VCaP (cell line): Measurements from ENCODE around the gene VWA5B1.
A peak's percentile ranks its signal among the peaks of the same experiment; 100 is the strongest.

ENCODE experiments used
- H3K27ac ChIP-seq: fragments of 450-650 bp; 2 replicates; pipeline ENCODE4 v1.5.1; 2017
- TF ChIP-seq, protein P1 (sequence below): fragments of 450-650 bp; conservative IDR thresholded peaks from 2 replicates; pipeline ENCODE4 v1.5.1; 2017; ENCODE audit warnings: mild to moderate bottlenecking, moderate library complexity

Gene VWA5B1

DNA sequence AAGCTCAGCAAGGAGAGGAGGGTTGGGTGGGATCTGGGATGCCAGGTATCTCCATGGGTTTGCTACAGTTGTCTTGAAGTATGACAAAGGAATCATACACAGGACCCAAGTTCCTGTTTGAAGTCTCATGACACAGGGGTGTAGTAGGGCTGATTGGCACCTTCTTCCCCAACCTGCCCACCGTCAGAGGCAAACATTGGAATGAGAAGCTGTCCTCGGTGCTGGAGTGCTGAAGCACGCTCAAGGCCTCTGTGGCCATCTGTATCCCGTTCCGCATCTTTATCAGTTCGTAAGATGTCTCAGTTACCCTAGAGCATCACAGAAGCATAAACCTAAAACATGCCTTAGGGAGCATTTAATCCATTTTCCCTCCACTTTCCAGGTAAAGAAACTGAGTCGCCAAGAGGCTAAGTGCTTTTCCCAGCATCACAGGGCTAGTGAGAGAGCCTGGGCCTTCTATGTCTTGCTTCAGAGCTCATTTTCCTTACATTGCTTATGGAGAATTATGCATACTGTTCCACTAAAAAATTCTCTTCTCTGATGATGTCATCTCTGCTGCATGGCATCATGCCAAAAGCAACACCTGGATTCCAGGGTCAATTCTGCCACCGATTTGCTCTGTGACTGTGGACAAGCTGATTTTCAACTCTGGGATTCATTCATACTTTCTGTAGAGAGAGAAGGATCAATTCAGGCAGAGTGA, 34.2 kb downstream of the VWA5B1 start:
- peak overlapping the region; percentile 69 for H3K27ac ChIP-seq
- TF ChIP-seq, protein P1, sequence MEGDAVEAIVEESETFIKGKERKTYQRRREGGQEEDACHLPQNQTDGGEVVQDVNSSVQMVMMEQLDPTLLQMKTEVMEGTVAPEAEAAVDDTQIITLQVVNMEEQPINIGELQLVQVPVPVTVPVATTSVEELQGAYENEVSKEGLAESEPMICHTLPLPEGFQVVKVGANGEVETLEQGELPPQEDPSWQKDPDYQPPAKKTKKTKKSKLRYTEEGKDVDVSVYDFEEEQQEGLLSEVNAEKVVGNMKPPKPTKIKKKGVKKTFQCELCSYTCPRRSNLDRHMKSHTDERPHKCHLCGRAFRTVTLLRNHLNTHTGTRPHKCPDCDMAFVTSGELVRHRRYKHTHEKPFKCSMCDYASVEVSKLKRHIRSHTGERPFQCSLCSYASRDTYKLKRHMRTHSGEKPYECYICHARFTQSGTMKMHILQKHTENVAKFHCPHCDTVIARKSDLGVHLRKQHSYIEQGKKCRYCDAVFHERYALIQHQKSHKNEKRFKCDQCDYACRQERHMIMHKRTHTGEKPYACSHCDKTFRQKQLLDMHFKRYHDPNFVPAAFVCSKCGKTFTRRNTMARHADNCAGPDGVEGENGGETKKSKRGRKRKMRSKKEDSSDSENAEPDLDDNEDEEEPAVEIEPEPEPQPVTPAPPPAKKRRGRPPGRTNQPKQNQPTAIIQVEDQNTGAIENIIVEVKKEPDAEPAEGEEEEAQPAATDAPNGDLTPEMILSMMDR = no peak

DNA sequence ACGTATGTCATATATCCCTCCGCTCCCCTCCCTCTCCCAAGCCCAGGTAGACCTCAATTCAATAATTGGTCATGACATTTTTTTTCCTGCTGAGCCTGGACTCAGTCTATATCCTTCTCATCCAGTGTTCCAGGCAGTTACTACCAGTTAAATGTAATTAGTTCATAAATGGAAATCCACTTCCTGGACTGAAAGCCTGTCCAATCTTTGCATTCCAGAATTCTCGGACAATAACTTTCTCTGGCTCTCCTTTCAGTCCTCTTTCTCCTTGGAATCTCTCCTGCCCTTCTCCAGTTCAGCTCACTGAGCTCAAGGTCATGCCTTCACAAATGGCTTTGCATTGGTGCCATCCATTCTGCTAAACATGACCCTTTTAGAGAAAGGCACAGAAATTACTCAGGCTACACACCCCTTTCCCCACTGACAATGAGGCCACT, 34.8 kb downstream of the VWA5B1 start:
- TF ChIP-seq, protein P1 = no peak
- H3K27ac ChIP-seq = peak overlapping the region; percentile 69

DNA sequence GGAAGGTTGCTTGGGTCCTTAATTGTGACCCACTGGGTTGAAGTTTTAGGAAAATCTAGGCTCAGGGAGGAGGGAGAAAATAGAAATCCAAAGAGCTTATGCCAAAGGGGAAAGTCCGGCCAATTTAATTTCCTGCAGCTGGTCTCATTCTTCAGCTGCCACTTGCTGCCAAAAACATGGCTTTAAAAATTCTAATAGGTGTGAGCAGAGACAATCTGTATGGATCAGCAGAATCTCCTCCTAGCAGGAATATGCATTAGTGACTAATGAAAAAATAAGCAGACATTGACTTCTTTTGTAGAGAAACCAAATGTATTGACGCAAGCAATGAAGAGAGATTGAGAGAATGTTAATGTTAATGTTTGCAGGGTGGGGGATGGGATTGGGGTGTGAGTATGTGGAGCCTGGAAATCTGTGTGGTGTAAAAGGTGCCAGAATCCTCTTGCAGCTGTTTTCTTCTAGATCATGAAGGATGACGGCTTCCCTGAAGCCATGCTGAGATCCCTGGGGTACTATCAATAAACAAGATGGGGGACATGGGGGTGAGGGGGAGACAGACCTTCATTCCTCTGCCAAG, 35.3 kb downstream of the VWA5B1 start:
- TF ChIP-seq, protein P1 = no peak
- H3K27ac ChIP-seq = peak overlapping the region; percentile 69

DNA sequence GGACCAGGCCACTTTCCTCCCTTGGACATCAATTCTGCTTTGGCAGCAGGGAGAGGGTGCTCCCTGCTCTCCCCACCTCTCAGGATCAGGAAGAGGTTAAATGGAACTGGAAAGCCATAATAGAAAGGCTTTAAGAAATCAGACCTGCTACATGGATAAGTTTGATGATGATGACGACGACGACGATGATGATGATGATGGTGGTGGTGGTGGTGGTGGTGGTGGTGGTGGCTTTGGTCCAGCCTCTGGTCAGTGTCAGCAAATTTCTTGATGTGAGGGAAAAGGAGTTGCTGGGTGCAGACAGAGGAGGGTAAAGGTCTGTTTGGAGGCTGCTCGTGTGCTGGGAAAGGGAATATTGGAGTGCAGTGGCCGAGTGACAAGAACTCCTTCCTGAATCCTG, 36.8 kb downstream of the VWA5B1 start:
- TF ChIP-seq, protein P1 = no peak
- H3K27ac ChIP-seq = no peak overlapping the region

DNA sequence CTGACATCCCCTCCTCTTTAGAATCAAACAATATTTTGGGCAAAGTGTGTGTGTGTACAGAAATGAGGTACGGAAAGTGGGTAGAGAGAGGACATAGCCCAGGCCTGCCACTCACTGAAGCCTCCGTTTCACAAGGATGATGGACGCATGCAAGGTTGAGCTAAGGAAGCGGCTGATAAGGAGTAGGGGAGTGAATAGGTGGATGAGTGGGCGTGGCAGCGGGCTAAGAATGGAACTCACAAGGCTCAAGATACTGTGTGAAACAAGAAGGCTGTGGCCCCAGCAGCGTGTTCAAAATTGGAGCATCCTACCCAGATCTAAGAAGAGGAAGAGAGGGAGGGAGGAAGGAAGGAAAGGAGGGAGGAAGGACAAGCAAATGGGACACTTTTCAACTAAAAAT, 37.5 kb downstream of the VWA5B1 start:
- TF ChIP-seq, protein P1 = no peak
- no peak overlapping the region for H3K27ac ChIP-seq

DNA sequence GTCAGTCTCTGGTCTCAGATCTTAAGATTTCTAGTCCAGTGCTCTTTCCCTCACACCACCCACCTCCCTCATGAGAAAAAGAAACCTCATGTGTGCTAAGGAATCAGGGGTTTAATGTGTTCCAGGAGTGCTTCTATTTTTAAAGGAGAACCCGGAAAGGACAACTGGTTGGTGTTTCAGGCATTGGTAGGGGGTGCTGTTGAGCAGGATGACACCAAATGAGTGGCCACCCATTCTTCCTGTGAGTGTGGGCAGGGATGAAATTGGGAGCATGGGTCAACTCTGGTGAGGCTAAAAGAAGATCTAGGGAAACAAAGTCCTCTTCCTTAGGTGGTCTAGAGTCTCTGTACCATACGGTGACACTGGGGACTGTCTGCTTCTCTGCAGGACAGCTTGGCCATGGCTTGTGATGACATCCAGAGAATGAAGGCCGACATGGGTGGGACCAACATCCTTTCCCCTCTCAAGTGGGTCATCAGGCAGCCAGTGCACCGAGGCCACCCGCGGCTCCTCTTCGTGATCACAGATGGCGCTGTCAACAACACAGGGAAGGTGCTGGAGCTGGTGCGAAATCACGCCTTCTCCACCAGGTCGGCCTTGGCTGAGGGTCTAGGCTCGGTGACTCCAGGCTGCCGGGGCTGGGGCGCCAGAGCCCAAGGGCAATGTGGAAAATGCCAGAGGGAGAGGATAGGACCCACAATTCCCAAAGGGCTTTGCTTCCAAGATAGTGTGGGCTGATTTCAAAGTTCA, 39.3 kb downstream of the VWA5B1 start:
- no peak overlapping the region for H3K27ac ChIP-seq
- TF ChIP-seq, protein P1 = no peak

DNA sequence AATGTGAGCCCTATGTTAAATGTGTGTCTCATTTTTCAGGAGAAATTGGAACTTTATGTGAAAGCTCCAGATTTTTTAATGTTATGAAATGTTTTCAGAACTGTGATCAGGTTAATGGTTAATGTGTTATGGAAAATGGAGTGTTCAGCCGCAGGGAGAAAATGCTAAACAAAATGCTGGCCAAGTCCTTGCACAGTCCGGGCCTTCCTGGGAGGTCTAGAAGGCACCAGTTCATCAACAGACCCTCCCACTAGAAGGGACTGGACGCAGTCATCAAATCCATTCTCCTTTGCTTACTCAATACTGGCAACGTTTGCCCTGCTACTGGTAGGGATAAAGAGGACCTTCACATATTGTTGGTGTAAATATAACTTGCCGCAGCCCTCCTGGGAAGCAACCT, 43.4 kb downstream of the VWA5B1 start:
- TF ChIP-seq, protein P1 = no peak
- no peak overlapping the region for H3K27ac ChIP-seq
